Sigmoid colon (tissue), 3 donors: ENCODE results near the gene OXSR1.

ENCODE experiments used
- POLR2A ChIP-seq, 2 donors: fragments of 450-650 bp; IDR thresholded peaks; one replicate each; pipeline ENCODE4 v1.6.1; 2016; ENCODE audit warnings: antibody characterized with exemption in 2 of 2, mild to moderate bottlenecking in 2 of 2, moderate library complexity in 2 of 2
- TF ChIP-seq, protein P1 (sequence below), 4 experiments: fragments of 450-650 bp in 3 of 4; fragments of 200-600 bp in 1 of 4; IDR thresholded peaks; one replicate each; pipeline ENCODE4 v1.5.1; 2016 to 2019; ENCODE audit warnings: antibody characterized with exemption in 4 of 4, mild to moderate bottlenecking in 3 of 4, moderate library complexity in 2 of 4

DNA sequence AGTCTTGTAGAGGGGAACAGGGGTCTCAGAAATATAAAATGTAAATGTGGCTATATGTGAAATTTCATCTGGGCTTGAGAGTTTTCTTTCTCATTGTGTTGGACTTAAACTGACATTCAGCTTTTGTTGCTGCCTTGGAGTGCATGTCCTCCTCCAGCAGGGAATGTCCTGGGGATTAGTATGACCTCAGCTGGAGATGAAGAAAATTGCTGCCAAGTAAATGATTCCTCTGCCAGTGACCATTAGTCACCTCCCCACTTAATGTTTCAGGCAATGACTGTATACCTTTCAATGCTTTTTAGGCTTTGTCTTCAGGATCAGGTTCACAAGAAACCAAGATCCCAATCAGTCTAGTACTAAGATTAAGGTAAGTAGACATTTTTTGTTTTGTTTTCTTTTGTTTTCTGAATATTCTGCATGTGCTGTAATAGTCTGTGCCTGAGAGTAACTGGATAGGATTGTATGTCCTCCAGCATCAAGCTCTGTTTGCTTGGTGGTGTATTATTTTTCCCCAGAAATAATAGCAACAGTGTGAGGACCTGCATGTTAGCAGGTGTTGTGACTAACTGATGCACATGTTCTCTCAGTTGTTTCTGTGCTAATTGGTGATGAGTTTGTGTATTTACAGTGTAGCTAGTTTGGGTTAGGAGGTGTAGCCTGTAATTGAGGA, 82.2 kb downstream of the OXSR1 start:
- no peak for TF ChIP-seq POLR2A (IDR thresholded peaks at IDR 0.05)
- TF ChIP-seq, protein P1, sequence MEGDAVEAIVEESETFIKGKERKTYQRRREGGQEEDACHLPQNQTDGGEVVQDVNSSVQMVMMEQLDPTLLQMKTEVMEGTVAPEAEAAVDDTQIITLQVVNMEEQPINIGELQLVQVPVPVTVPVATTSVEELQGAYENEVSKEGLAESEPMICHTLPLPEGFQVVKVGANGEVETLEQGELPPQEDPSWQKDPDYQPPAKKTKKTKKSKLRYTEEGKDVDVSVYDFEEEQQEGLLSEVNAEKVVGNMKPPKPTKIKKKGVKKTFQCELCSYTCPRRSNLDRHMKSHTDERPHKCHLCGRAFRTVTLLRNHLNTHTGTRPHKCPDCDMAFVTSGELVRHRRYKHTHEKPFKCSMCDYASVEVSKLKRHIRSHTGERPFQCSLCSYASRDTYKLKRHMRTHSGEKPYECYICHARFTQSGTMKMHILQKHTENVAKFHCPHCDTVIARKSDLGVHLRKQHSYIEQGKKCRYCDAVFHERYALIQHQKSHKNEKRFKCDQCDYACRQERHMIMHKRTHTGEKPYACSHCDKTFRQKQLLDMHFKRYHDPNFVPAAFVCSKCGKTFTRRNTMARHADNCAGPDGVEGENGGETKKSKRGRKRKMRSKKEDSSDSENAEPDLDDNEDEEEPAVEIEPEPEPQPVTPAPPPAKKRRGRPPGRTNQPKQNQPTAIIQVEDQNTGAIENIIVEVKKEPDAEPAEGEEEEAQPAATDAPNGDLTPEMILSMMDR (IDR thresholded peaks at IDR 0.05) = no peak
